ENCODE measurements around the gene MAP2K5.

The MAP2K5 gene

GRCh38 chr15:67731112-67731721 is 188.7 kb downstream of the MAP2K5 start (continued):
- TF ChIP-seq ZNF398 (tag by site-specific recombination; IDR thresholded peaks at IDR 0.05) (no peak), KLF8 (tag by site-specific recombination; IDR thresholded peaks at IDR 0.05) (no peak), FEZF1 (tag by site-specific recombination; IDR thresholded peaks at IDR 0.05) (peak; percentile 15; the same call in 1 of the 2 replicates)

GRCh38 chr15:67732164-67732563 is 189.7 kb downstream of the MAP2K5 start:
- POLR2A ChIA-PET: no interaction called here
- Histone ChIP-seq H3K9me3 (ENCODE audit: control insufficient read depth, insufficient read depth, low read depth, low read length) (no peaks in the 10 kb centered on the region), H3K36me3 (ENCODE audit: control insufficient read depth in 2 of 2, insufficient read depth in 1 of 2, low read length in 2 of 2) (no peaks in the 10 kb centered on the region), H3K4me3 (ENCODE audit: low read depth, low read length) (no peak overlapping the region), H3K4me1 (ENCODE audit: control insufficient read depth, insufficient read depth, low read length) (peaks cover 21% of the 10 kb centered on the region; the same call in 1 of the 2 replicates), H3K27ac (ENCODE audit: extremely low read depth, low read depth, low read length) (no peak overlapping the region)
- no peak for TF ChIP-seq ZNF768 (tag by site-specific recombination; IDR thresholded peaks at IDR 0.05)
- TF ChIP-seq OVOL3 (tag by site-specific recombination; IDR thresholded peaks at IDR 0.05): no peak
- TF ChIP-seq ZNF677 (tag by site-specific recombination; IDR thresholded peaks at IDR 0.05): no peak
- no peak for TF ChIP-seq PBX3 (CRISPR knock-in tag; IDR thresholded peaks at IDR 0.05)
- TF ChIP-seq, protein P1, sequence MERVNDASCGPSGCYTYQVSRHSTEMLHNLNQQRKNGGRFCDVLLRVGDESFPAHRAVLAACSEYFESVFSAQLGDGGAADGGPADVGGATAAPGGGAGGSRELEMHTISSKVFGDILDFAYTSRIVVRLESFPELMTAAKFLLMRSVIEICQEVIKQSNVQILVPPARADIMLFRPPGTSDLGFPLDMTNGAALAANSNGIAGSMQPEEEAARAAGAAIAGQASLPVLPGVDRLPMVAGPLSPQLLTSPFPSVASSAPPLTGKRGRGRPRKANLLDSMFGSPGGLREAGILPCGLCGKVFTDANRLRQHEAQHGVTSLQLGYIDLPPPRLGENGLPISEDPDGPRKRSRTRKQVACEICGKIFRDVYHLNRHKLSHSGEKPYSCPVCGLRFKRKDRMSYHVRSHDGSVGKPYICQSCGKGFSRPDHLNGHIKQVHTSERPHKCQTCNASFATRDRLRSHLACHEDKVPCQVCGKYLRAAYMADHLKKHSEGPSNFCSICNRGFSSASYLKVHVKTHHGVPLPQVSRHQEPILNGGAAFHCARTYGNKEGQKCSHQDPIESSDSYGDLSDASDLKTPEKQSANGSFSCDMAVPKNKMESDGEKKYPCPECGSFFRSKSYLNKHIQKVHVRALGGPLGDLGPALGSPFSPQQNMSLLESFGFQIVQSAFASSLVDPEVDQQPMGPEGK (tag by site-specific recombination; IDR thresholded peaks at IDR 0.05): no peak
- no peak for TF ChIP-seq BCL11B (tag by site-specific recombination; IDR thresholded peaks at IDR 0.05; ENCODE audit: low read depth)
- TF ChIP-seq ZBTB7A (tag by site-specific recombination; IDR thresholded peaks at IDR 0.05; ENCODE audit: low read depth): no peak
- TF ChIP-seq ZNF423 (tag by site-specific recombination; IDR thresholded peaks at IDR 0.05): no peak
- TF ChIP-seq ZNF473 (tag by site-specific recombination; IDR thresholded peaks at IDR 0.05): no peak
- TF ChIP-seq ZNF132 (tag by site-specific recombination; IDR thresholded peaks at IDR 0.05; ENCODE audit: borderline replicate concordance): no peak
- CTCF ChIA-PET: no interaction called here

GRCh38 chr15:67732671-67733374 is 190.3 kb downstream of the MAP2K5 start:
- Histone ChIP-seq H3K9me3 (ENCODE audit: control insufficient read depth, insufficient read depth, low read depth, low read length) (no peaks in the 10 kb centered on the region), H3K27ac (ENCODE audit: extremely low read depth, low read depth, low read length) (no peak overlapping the region), H3K36me3 (ENCODE audit: control insufficient read depth in 2 of 2, insufficient read depth in 1 of 2, low read length in 2 of 2) (no peaks in the 10 kb centered on the region), H3K4me1 (ENCODE audit: control insufficient read depth, insufficient read depth, low read length) (peaks cover 21% of the 10 kb centered on the region; the same call in 1 of the 2 replicates), H3K4me3 (ENCODE audit: low read depth, low read length) (no peak overlapping the region)
- CTCF ChIA-PET: interaction anchor here (0.6 kb wide), 1 partner anchor 83 kb away, joined by 3 read pairs; no protein-coding TSS in a partner anchor
- POLR2A ChIA-PET: no interaction called here
- TF ChIP-seq, protein P2, sequence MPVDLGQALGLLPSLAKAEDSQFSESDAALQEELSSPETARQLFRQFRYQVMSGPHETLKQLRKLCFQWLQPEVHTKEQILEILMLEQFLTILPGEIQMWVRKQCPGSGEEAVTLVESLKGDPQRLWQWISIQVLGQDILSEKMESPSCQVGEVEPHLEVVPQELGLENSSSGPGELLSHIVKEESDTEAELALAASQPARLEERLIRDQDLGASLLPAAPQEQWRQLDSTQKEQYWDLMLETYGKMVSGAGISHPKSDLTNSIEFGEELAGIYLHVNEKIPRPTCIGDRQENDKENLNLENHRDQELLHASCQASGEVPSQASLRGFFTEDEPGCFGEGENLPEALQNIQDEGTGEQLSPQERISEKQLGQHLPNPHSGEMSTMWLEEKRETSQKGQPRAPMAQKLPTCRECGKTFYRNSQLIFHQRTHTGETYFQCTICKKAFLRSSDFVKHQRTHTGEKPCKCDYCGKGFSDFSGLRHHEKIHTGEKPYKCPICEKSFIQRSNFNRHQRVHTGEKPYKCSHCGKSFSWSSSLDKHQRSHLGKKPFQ (tag by site-specific recombination; IDR thresholded peaks at IDR 0.05): peak; percentile 63; the same call in 1 of the 2 replicates
- TF ChIP-seq ZSCAN16 (tag by site-specific recombination; IDR thresholded peaks at IDR 0.05): no peak
- TF ChIP-seq YY1 (tag by site-specific recombination; IDR thresholded peaks at IDR 0.05): no peak
- TF ChIP-seq ZNF350 (tag by site-specific recombination; IDR thresholded peaks at IDR 0.05): no peak
- TF ChIP-seq IKZF3 (tag by site-specific recombination; IDR thresholded peaks at IDR 0.05): peak; percentile 9; the same call in 1 of the 2 replicates
- TF ChIP-seq ZSCAN23 (tag by site-specific recombination; IDR thresholded peaks at IDR 0.05): no peak
- TF ChIP-seq ZNF610 (tag by site-specific recombination; IDR thresholded peaks at IDR 0.05; ENCODE audit: borderline replicate concordance): no peak
- TF ChIP-seq ZNF473 (tag by site-specific recombination; IDR thresholded peaks at IDR 0.05): no peak
- TF ChIP-seq, protein P3, sequence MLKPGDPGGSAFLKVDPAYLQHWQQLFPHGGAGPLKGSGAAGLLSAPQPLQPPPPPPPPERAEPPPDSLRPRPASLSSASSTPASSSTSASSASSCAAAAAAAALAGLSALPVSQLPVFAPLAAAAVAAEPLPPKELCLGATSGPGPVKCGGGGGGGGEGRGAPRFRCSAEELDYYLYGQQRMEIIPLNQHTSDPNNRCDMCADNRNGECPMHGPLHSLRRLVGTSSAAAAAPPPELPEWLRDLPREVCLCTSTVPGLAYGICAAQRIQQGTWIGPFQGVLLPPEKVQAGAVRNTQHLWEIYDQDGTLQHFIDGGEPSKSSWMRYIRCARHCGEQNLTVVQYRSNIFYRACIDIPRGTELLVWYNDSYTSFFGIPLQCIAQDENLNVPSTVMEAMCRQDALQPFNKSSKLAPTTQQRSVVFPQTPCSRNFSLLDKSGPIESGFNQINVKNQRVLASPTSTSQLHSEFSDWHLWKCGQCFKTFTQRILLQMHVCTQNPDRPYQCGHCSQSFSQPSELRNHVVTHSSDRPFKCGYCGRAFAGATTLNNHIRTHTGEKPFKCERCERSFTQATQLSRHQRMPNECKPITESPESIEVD (tag by site-specific recombination; IDR thresholded peaks at IDR 0.05): peak; percentile 94
- no peak for TF ChIP-seq ZNF830 (tag by site-specific recombination; IDR thresholded peaks at IDR 0.05; ENCODE audit: low read depth)
